Measurements from ENCODE around the gene CRIP2. TPM values are rescaled to one million over a fixed set of nuclear protein-coding genes. Genes with fewer than 3 reads are reported as not detected.

CRIP2 gene
- total and polyA plus RNA-seq, 2 of the 13 experiments (the other 11 are each of a cell fraction or from before 2014, with no cell fraction given) = 31.6 to 37.9 TPM

GRCh38 chr14:105496831-105497591, 22.4 kb downstream of the CRIP2 start (continued):
- TF ChIP-seq HES4 (CRISPR knock-in tag; IDR thresholded peaks at IDR 0.05; ENCODE audit: borderline replicate concordance) (0 out of 2 replicates have a peak, but pooled peaks have one; percentile 57), RARA (CRISPR knock-in tag; IDR thresholded peaks at IDR 0.05) (peak; percentile 79), CHCHD3 (CRISPR knock-in tag; IDR thresholded peaks at IDR 0.05) (no peak), ZHX2 (IDR thresholded peaks at IDR 0.05; ENCODE audit: low read depth) (0 out of 2 replicates have a peak, but pooled peaks have one; percentile 22), ZHX2 (CRISPR knock-in tag; IDR thresholded peaks at IDR 0.05; ENCODE audit: borderline replicate concordance) (no peak), ZNF460 (CRISPR knock-in tag; IDR thresholded peaks at IDR 0.05; ENCODE audit: borderline replicate concordance) (no peak), ZNF547 (CRISPR knock-in tag; IDR thresholded peaks at IDR 0.05) (no peak), U2AF2 (IDR thresholded peaks at IDR 0.05; ENCODE audit: low read depth, low read length) (no peak), IKZF5 (CRISPR knock-in tag; IDR thresholded peaks at IDR 0.05) (no peak), ZBTB38 (CRISPR knock-in tag; IDR thresholded peaks at IDR 0.05) (peak; percentile 89), ZNF619 (CRISPR knock-in tag; IDR thresholded peaks at IDR 0.05) (no peak), ZNF747 (CRISPR knock-in tag; IDR thresholded peaks at IDR 0.05; ENCODE audit: borderline replicate concordance) (no peak), KDM6A (CRISPR knock-in tag; IDR thresholded peaks at IDR 0.05; ENCODE audit: low read depth) (no peak), TCF12 (IDR thresholded peaks at IDR 0.05) (no peak), TCF12 (CRISPR knock-in tag; IDR thresholded peaks at IDR 0.05) (no peak), SYNCRIP (IDR thresholded peaks at IDR 0.05; ENCODE audit: insufficient read depth, low read depth, low read length) (no peak), ISL2 (CRISPR knock-in tag; IDR thresholded peaks at IDR 0.05) (no peak), HMG20A (CRISPR knock-in tag; IDR thresholded peaks at IDR 0.05; ENCODE audit: borderline replicate concordance) (no peak), NFE2L2 (IDR thresholded peaks at IDR 0.05; ENCODE audit: low read length) (no peak), ZNF256 (CRISPR knock-in tag; conservative IDR thresholded peaks at IDR 0.05) (no peak), MBNL3 (CRISPR knock-in tag; conservative IDR thresholded peaks at IDR 0.05) (no peak), PLRG1 (conservative IDR thresholded peaks at IDR 0.05) (no peak), POGK (CRISPR knock-in tag; conservative IDR thresholded peaks at IDR 0.05) (peak; percentile 15; the same call in 1 of the 2 replicates)

Data from HepG2 (cell line).